Activated naive CD4-positive, alpha-beta T cell treated with anti-CD3 and anti-CD28 coated beads, Interleukin-2, amount 50 U/mL, for 24 hours (primary cell): ENCODE data around the gene KRTAP24-1.

ENCODE experiments used
- H3K27ac Mint-ChIP-seq: one replicate; pipeline ENCODE4 v1.8.0; 2021; ENCODE audit warnings: mild to moderate bottlenecking, mixed read lengths
- H3K27me3 Mint-ChIP-seq: one replicate; pipeline ENCODE4 v1.8.0; 2021; ENCODE audit warnings: mixed read lengths
- H3K36me3 Mint-ChIP-seq: one replicate; pipeline ENCODE4 v1.8.0; 2021; ENCODE audit warnings: mixed read lengths
- H3K4me1 Mint-ChIP-seq: one replicate; pipeline ENCODE4 v1.8.0; 2021; ENCODE audit warnings: mixed read lengths
- H3K4me3 Mint-ChIP-seq: one replicate; pipeline ENCODE4 v1.8.0; 2021; ENCODE audit warnings: mild to moderate bottlenecking, mixed read lengths
- H3K9me3 Mint-ChIP-seq: one replicate; pipeline ENCODE4 v1.8.0; 2021; ENCODE audit warnings: mixed read lengths

KRTAP24-1 gene

GRCh38 chr21:30251781-30252180, 31.0 kb downstream of the KRTAP24-1 start:
- no peak overlapping the region for H3K4me3 Mint-ChIP-seq
- no peaks in the 10 kb centered on the region for H3K36me3 Mint-ChIP-seq
- peaks cover 2% of the 10 kb centered on the region for H3K27me3 Mint-ChIP-seq
- H3K27ac Mint-ChIP-seq, result no peak overlapping the region
- H3K4me1 Mint-ChIP-seq, result no peaks in the 10 kb centered on the region
- no peaks in the 10 kb centered on the region for H3K9me3 Mint-ChIP-seq

- Mint-ChIP-seq H3K36me3 (no peaks in the 10 kb centered on the region), H3K9me3 (no peaks in the 10 kb centered on the region), H3K27ac (no peak overlapping the region), H3K4me3 (no peak overlapping the region), H3K4me1 (no peaks in the 10 kb centered on the region), H3K27me3 (peaks cover 2% of the 10 kb centered on the region)
These were observed 32.8 kb downstream of the KRTAP24-1 start for GRCh38 chr21:30249936-30250335.

- H3K9me3 Mint-ChIP-seq, result no peaks in the 10 kb centered on the region
- H3K36me3 Mint-ChIP-seq, result no peaks in the 10 kb centered on the region
- H3K27ac Mint-ChIP-seq, result no peak overlapping the region
- peaks cover 7% of the 10 kb centered on the region for H3K27me3 Mint-ChIP-seq
- no peak overlapping the region for H3K4me3 Mint-ChIP-seq
- H3K4me1 Mint-ChIP-seq, result no peaks in the 10 kb centered on the region
These were observed 33.9 kb downstream of the KRTAP24-1 start for GRCh38 chr21:30248844-30249243.

GRCh38 chr21:30245061-30245460, 37.7 kb downstream of the KRTAP24-1 start:
- no peak overlapping the region for H3K27ac Mint-ChIP-seq
- no peaks in the 10 kb centered on the region for H3K36me3 Mint-ChIP-seq
- H3K4me3 Mint-ChIP-seq, result no peak overlapping the region
- no peaks in the 10 kb centered on the region for H3K9me3 Mint-ChIP-seq
- H3K4me1 Mint-ChIP-seq, result no peaks in the 10 kb centered on the region
- peaks cover 12% of the 10 kb centered on the region for H3K27me3 Mint-ChIP-seq

GRCh38 chr21:30243691-30244090, 39.1 kb downstream of the KRTAP24-1 start:
- no peak overlapping the region for H3K4me3 Mint-ChIP-seq
- H3K36me3 Mint-ChIP-seq, result no peaks in the 10 kb centered on the region
- no peaks in the 10 kb centered on the region for H3K9me3 Mint-ChIP-seq
- no peak overlapping the region for H3K27ac Mint-ChIP-seq
- no peaks in the 10 kb centered on the region for H3K4me1 Mint-ChIP-seq
- peaks cover 12% of the 10 kb centered on the region for H3K27me3 Mint-ChIP-seq

- Mint-ChIP-seq H3K9me3 (no peaks in the 10 kb centered on the region), H3K4me3 (no peak overlapping the region), H3K4me1 (no peaks in the 10 kb centered on the region), H3K36me3 (no peaks in the 10 kb centered on the region), H3K27me3 (peaks cover 12% of the 10 kb centered on the region), H3K27ac (no peak overlapping the region)
These were observed 42.1 kb downstream of the KRTAP24-1 start for GRCh38 chr21:30240661-30241060.

GRCh38 chr21:30238168-30238567, 44.6 kb downstream of the KRTAP24-1 start:
- H3K4me3 Mint-ChIP-seq, result no peak overlapping the region
- H3K27me3 Mint-ChIP-seq, result peaks cover 6% of the 10 kb centered on the region
- no peaks in the 10 kb centered on the region for H3K36me3 Mint-ChIP-seq
- no peaks in the 10 kb centered on the region for H3K9me3 Mint-ChIP-seq
- no peak overlapping the region for H3K27ac Mint-ChIP-seq
- H3K4me1 Mint-ChIP-seq, result no peaks in the 10 kb centered on the region

- Mint-ChIP-seq H3K27me3 (peaks cover 2% of the 10 kb centered on the region), H3K4me1 (no peaks in the 10 kb centered on the region), H3K27ac (no peak overlapping the region), H3K4me3 (no peak overlapping the region), H3K36me3 (no peaks in the 10 kb centered on the region), H3K9me3 (no peaks in the 10 kb centered on the region)
These were observed 48.1 kb downstream of the KRTAP24-1 start for GRCh38 chr21:30234643-30235042.

- Mint-ChIP-seq H3K27ac (no peak overlapping the region), H3K27me3 (peaks cover 2% of the 10 kb centered on the region), H3K4me3 (no peak overlapping the region), H3K4me1 (no peaks in the 10 kb centered on the region), H3K9me3 (no peaks in the 10 kb centered on the region), H3K36me3 (no peaks in the 10 kb centered on the region)
These were observed 48.7 kb downstream of the KRTAP24-1 start for GRCh38 chr21:30234050-30234449.

- Mint-ChIP-seq H3K36me3 (no peaks in the 10 kb centered on the region), H3K9me3 (no peaks in the 10 kb centered on the region), H3K4me3 (no peak overlapping the region)
These were observed 49.3 kb downstream of the KRTAP24-1 start for GRCh38 chr21:30233228-30234020.

GRCh38 chr21:30232011-30232410, 50.7 kb downstream of the KRTAP24-1 start:
- H3K4me1 Mint-ChIP-seq, result no peaks in the 10 kb centered on the region
- H3K4me3 Mint-ChIP-seq, result no peak overlapping the region
- no peak overlapping the region for H3K27ac Mint-ChIP-seq
- no peaks in the 10 kb centered on the region for H3K9me3 Mint-ChIP-seq
- no peaks in the 10 kb centered on the region for H3K36me3 Mint-ChIP-seq
- peaks cover 2% of the 10 kb centered on the region for H3K27me3 Mint-ChIP-seq

More at GRCh38 chr21:30233228-30234020, 49.3 kb downstream of the KRTAP24-1 start:
- Mint-ChIP-seq H3K27ac (no peak overlapping the region), H3K4me1 (no peaks in the 10 kb centered on the region), H3K27me3 (peaks cover 2% of the 10 kb centered on the region)
